HG03060 (cell line): ENCODE results near the gene GRIK4.

ENCODE experiments used
- ATAC-seq: cut with Tn5 transposase; IDR thresholded peaks from one replicate; pipeline ENCODE4 v1.9.1; 2021; ENCODE audit warnings: low read depth, moderate number of reproducible peaks; ENCODE audit not compliant: unreplicated experiment

The GRIK4 gene

GRCh38 chr11:120793150-120793549, 281.6 kb downstream of the GRIK4 start:
- ATAC-seq = no peak

DNA sequence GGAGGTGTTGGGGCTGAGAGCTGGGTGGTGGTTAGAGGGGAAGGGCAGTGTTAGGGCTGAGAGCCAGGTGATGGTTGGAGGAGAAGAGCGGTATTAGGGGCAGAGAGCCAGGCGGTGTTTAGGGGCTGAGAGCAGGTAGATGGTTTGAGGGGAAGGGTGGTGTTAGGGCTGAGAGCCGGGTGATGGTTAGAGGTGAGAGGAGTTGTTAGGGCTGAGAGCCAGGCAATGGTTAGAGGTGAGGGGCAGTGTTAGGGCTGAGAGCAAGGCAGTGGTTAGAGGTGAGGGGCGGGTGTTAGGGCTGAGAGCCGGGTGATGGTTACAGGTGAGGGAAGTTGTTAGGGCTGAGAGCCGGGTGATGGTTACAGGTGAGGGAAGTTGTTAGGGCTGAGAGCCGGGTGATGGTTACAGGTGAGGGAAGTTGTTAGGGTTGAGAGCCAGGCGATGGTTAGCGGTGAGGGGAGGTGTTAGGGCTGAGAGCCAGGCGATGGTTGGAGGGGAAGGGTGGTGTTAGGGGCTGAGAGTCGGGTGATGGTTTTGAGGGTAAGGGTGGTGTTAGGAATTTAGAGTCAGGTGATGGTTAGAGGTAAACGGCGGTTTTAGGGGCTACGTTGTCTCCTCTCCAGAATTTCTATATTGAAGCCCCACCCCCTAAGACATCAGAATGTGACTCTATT, 282.4 kb downstream of the GRIK4 start:
- ATAC-seq = no peak

DNA sequence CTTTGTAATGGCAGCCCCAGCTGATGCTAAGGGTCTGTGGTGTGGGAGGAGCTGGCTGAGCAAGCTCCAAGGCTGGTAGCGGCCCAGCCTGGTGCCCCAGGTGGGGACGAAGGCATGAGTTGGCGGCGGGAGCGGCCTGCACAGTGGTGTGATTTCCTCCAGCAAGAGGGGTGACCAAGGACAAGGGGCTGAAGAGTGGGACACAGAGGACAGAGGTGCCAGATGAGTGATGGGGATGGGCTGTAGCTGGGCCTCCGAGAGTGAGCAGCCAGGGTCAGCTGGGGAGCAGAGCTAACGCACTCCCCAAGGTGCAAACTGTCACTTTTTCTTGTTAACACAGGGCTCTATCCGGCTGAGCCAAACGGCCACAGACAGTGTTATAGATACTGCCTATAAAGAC, 283.2 kb downstream of the GRIK4 start:
- ATAC-seq = no peak

GRCh38 chr11:120795185-120795584, 283.6 kb downstream of the GRIK4 start:
- ATAC-seq = no peak

- no peak for ATAC-seq
Measured at GRCh38 chr11:120797143-120797542, 285.6 kb downstream of the GRIK4 start.

GRCh38 chr11:120798854-120799253, 287.3 kb downstream of the GRIK4 start:
- no peak for ATAC-seq

DNA sequence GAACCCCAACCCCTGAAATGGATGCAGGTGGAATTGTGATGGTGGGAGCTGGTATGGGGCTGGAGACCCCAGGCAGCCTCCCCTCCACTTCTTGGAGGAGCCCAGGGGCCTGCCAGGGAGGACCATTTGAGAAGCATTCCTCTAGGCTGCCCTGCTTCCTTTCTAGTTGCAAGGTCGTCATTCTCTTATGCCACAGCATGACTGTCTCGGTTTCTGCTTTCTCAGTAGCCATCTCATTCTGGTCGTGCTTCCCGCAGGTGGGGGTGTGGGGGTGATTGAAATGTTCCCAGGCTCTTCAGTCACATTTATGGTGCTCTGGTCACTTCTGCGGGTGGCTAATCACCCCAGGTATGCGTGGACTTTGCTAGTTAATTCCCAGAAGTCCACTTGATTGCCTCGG, 288.7 kb downstream of the GRIK4 start:
- no peak for ATAC-seq

- no peak for ATAC-seq
Measured at GRCh38 chr11:120801801-120802689, 290.5 kb downstream of the GRIK4 start.

- ATAC-seq = no peak
Measured at GRCh38 chr11:120805960-120806555, 294.5 kb downstream of the GRIK4 start.

- no peak for ATAC-seq
Measured at GRCh38 chr11:120807414-120808150, 296.0 kb downstream of the GRIK4 start.

GRCh38 chr11:120808616-120809050, 297.1 kb downstream of the GRIK4 start:
- no peak for ATAC-seq

GRCh38 chr11:120810251-120810650, 298.7 kb downstream of the GRIK4 start:
- ATAC-seq = no peak

GRCh38 chr11:120811199-120811598, 299.7 kb downstream of the GRIK4 start:
- ATAC-seq = no peak

GRCh38 chr11:120811731-120812130, 300.2 kb downstream of the GRIK4 start:
- no peak for ATAC-seq

- no peak for ATAC-seq
Measured at GRCh38 chr11:120814531-120815318, 303.2 kb downstream of the GRIK4 start.

DNA sequence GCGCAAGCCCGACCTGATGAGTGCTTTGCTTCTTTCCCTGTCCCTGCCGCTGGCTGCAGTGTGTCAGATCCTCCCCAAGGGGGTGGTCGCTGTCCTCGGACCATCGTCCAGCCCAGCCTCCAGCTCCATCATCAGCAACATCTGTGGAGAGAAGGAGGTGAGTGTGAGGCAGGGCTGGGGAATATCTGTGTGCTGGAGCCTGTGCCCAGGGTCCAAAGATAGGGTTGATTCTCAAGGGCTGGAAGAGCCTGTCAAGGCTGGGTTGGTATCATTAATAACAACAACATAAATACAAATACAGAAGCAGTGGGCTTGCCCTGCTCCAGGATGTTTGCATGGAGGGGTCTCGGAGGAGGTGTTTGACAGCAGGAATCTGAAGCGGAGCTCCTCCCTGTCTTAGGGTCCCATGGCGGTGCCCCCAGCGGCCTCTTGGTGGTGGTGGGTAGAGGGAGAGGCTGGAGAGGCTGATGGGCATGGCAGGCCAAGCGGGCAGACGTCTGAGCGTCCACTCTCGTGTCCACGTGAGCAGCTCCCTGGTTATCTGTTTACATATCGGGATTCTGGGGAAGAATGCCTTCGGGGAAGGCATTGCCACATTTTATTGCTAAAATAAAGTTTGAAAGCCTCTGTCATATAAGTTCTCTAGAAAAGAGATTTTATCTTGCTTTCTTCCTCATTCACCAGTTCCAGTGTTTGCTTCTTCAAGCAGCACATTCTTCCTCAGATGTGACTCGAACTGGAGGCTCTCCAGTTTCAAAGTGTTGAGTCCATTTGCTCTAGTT, 304.0 kb downstream of the GRIK4 start:
- ATAC-seq = no peak

DNA sequence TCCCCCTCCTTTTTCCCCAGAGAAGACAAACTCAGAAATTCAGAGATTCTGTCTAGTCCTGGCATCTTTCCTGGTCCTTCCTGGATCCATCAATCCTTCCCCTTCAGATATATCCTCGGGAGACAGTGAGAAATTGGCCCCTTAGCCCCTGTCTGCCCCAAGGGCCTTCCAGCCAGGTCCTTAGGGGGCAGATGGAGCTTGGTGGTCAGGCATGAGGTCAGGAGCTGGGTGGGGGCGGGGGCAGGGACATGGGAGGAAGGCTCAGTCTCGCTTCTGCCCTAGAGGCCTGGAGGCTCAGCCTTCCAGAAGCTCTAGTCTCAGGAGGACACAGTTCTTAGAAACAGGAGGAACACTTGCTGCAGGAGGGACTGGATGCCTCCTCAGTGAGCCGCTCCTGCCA, 304.6 kb downstream of the GRIK4 start:
- ATAC-seq = no peak

DNA sequence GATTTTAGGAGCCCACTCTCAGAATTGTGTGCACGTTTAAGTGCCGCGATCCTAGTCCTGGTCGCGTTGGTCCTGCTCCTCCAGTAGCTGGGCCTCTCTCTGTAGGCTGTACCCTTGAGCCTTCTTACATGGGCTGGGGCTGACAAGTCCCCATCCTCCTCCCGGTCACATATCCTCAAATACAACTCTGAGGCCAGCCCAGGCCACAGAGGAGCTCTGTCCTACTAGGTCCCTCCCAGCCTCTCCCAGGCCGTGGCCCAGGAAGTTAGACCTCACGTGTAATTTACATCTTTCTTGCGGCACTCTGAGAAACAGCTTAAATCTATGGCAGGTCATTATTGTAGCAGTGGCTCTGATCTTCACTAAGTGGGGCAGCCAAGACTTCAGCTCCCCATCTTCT, 305.2 kb downstream of the GRIK4 start:
- ATAC-seq = no peak

GRCh38 chr11:120817158-120817557, 305.6 kb downstream of the GRIK4 start:
- no peak for ATAC-seq
